ENCODE measurements around the gene HIGD1A.

HIGD1A gene

GRCh38 chr3:42762046-42762724 is 42.1 kb downstream of the HIGD1A start:
- peak in 2 of 3 donors; percentile 72 to 76 for DNase-seq
- Histone ChIP-seq H3K4me1 (ENCODE audit: control extremely low read depth in 1 of 4, control insufficient read depth in 4 of 4, insufficient read depth in 4 of 4, low read length in 3 of 4) (peaks cover 0 to 21% (median 7%) of the 10 kb centered on the region in 4 experiments), H3K27ac (ENCODE audit: insufficient read depth in 1 of 2, low read depth in 1 of 2, low read length in 2 of 2, poor library complexity in 1 of 2, severe bottlenecking in 2 of 2) (no peak overlapping the region), H3K27me3 (replicated peaks in 2 of 5; ENCODE audit: control insufficient read depth in 4 of 5, insufficient read depth in 5 of 5, low read length in 4 of 5) (no peaks in the 10 kb centered on the region), H3K36me3 (ENCODE audit: control insufficient read depth in 4 of 4, insufficient read depth in 4 of 4, low read length in 3 of 4) (no peaks in the 10 kb centered on the region), H3K4me3 (ENCODE audit: control insufficient read depth in 1 of 7, extremely low read depth in 1 of 7, insufficient read depth in 4 of 7, low read depth in 2 of 7, low read length in 6 of 7) (no peak overlapping the region), H3K9me3 (ENCODE audit: control extremely low read depth in 1 of 5, control insufficient read depth in 4 of 5, insufficient read depth in 2 of 5, low read depth in 1 of 5, low read length in 4 of 5) (no peaks in the 10 kb centered on the region)
- CTCF ChIA-PET, result interaction anchor here (0.8 to 3.1 kb wide), 6 partner anchors 10 to 68 kb away, joined by 3 to 11 read pairs (median 6); no protein-coding TSS in a partner anchor
- POLR2A ChIA-PET, result no interaction called here
- WGBS (ENCODE audit: insufficient coverage), result 93% methylated on average over 3 of the region's 6 CpGs

- WGBS (ENCODE audit: insufficient coverage), result 92% methylated on average over 11 of the region's 11 CpGs
- Histone ChIP-seq H3K4me1 (ENCODE audit: control extremely low read depth in 1 of 4, control insufficient read depth in 4 of 4, insufficient read depth in 4 of 4, low read length in 3 of 4) (peaks cover 0 to 21% (median 7%) of the 10 kb centered on the region in 4 experiments), H3K36me3 (ENCODE audit: control insufficient read depth in 4 of 4, insufficient read depth in 4 of 4, low read length in 3 of 4) (no peaks in the 10 kb centered on the region), H3K27me3 (replicated peaks in 2 of 5; ENCODE audit: control insufficient read depth in 4 of 5, insufficient read depth in 5 of 5, low read length in 4 of 5) (no peaks in the 10 kb centered on the region), H3K4me3 (ENCODE audit: control insufficient read depth in 1 of 7, extremely low read depth in 1 of 7, insufficient read depth in 4 of 7, low read depth in 2 of 7, low read length in 6 of 7) (no peak overlapping the region), H3K9me3 (ENCODE audit: control extremely low read depth in 1 of 5, control insufficient read depth in 4 of 5, insufficient read depth in 2 of 5, low read depth in 1 of 5, low read length in 4 of 5) (no peaks in the 10 kb centered on the region), H3K27ac (ENCODE audit: insufficient read depth in 1 of 2, low read depth in 1 of 2, low read length in 2 of 2, poor library complexity in 1 of 2, severe bottlenecking in 2 of 2) (no peak overlapping the region)
- CTCF ChIA-PET, result interaction anchor here (0.8 to 6.3 kb wide), 6 partner anchors 8 to 207 kb away, joined by 3 to 49 read pairs (median 8); no protein-coding TSS in a partner anchor
- POLR2A ChIA-PET, result no interaction called here
- DNase-seq, result no peak
These were observed 46.2 kb downstream of the HIGD1A start for GRCh38 chr3:42758126-42758525.

DNA sequence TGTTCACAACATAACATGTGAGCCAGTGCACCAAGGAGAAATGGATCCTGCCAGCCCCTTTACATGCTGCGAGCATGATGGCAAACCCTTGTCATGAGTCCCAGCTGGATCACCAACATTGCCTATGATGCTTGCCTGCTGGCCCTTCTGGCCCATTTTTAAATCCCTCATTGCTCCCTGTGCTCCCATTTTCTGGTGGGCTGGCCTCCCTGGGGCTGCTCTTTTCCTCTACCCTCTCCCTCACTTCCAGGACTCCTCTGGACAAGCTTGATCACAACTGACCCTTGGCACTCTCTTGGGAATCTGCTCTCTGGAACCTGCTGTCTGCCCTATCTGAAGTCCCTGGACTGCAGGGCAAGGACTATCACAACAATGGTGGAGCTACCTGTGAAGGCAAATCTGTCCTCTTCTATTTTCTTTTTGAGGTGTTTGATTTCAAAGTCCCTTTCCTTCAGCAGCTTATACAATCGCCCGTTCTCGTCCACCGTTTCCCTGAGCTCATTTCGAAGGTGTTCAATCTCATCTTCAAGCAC is 47.5 kb downstream of the HIGD1A start:
- ChIA-PET CTCF (interaction anchor here (0.5 to 6.3 kb wide), 10 partner anchors 10 to 205 kb away, joined by 3 to 49 read pairs (median 3); no protein-coding TSS in a partner anchor), POLR2A (no interaction called here)
- Histone ChIP-seq H3K27ac (ENCODE audit: insufficient read depth in 1 of 2, low read depth in 1 of 2, low read length in 2 of 2, poor library complexity in 1 of 2, severe bottlenecking in 2 of 2) (no peak overlapping the region), H3K4me3 (ENCODE audit: control insufficient read depth in 1 of 7, extremely low read depth in 1 of 7, insufficient read depth in 4 of 7, low read depth in 2 of 7, low read length in 6 of 7) (no peak overlapping the region), H3K27me3 (replicated peaks in 2 of 5; ENCODE audit: control insufficient read depth in 4 of 5, insufficient read depth in 5 of 5, low read length in 4 of 5) (peaks cover 0 to 2% (median 0%) of the 10 kb centered on the region in 5 experiments), H3K4me1 (ENCODE audit: control extremely low read depth in 1 of 4, control insufficient read depth in 4 of 4, insufficient read depth in 4 of 4, low read length in 3 of 4) (peaks cover 0 to 8% (median under 1%) of the 10 kb centered on the region in 4 experiments), H3K36me3 (ENCODE audit: control insufficient read depth in 4 of 4, insufficient read depth in 4 of 4, low read length in 3 of 4) (no peaks in the 10 kb centered on the region), H3K9me3 (ENCODE audit: control extremely low read depth in 1 of 5, control insufficient read depth in 4 of 5, insufficient read depth in 2 of 5, low read depth in 1 of 5, low read length in 4 of 5) (no peaks in the 10 kb centered on the region)
- WGBS (ENCODE audit: insufficient coverage), result 93% methylated on average over 3 of the region's 6 CpGs
- no peak for DNase-seq

DNA sequence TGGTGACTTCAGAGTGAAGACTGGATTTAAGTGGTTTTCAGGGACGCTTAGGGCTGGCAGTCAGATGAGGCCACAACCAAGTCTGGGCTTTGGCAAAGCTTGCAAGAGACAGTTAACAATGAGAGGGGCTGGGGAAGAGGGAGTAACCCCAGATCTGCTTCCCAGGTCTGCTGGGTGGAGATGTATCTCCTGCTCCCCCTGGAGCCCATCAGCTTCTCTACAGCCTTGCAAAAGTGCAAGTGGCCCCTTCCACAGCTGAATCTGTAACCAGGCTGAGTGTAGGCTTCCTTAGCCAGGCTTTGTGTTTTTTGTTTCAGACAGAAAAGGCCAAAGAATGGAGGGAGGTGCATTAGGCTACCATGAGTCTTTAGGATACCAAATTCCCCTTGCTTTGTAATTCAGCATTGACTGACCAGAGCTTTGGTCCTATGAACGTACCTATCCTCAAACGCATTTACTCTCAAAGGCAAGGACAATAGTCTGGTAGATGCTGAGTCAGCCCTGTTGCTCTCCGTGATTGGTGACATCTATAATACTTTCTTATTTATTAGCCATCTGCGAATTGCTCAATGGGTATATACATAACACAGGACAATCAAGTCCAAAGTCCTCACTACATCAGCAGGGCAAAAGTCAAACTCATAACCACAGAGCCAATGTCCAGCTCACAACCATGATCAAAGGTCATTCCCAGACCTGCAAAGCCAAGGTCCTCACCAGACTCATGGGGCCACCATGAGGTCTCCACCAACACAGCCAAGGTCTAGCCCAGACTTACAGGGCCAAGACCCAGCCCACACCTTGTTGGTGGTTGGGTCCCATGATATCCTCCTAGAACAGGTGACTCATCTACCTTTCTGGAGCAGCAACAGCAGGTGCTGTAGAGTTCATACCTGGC is 48.4 kb downstream of the HIGD1A start:
- Histone ChIP-seq H3K36me3 (ENCODE audit: control insufficient read depth in 4 of 4, insufficient read depth in 4 of 4, low read length in 3 of 4) (no peaks in the 10 kb centered on the region), H3K27ac (ENCODE audit: insufficient read depth in 1 of 2, low read depth in 1 of 2, low read length in 2 of 2, poor library complexity in 1 of 2, severe bottlenecking in 2 of 2) (no peak overlapping the region), H3K9me3 (ENCODE audit: control extremely low read depth in 1 of 5, control insufficient read depth in 4 of 5, insufficient read depth in 2 of 5, low read depth in 1 of 5, low read length in 4 of 5) (no peaks in the 10 kb centered on the region), H3K4me3 (ENCODE audit: control insufficient read depth in 1 of 7, extremely low read depth in 1 of 7, insufficient read depth in 4 of 7, low read depth in 2 of 7, low read length in 6 of 7) (no peak overlapping the region), H3K27me3 (replicated peaks in 2 of 5; ENCODE audit: control insufficient read depth in 4 of 5, insufficient read depth in 5 of 5, low read length in 4 of 5) (peaks cover 0 to 2% (median 0%) of the 10 kb centered on the region in 5 experiments), H3K4me1 (ENCODE audit: control extremely low read depth in 1 of 4, control insufficient read depth in 4 of 4, insufficient read depth in 4 of 4, low read length in 3 of 4) (peaks cover 0 to under 1% (median 0%) of the 10 kb centered on the region in 4 experiments)
- POLR2A ChIA-PET, result no interaction called here
- CTCF ChIA-PET, result interaction anchor here (0.8 to 6.3 kb wide), 10 partner anchors 10 to 215 kb away, joined by 3 to 49 read pairs (median 3); no protein-coding TSS in a partner anchor
- WGBS (ENCODE audit: insufficient coverage), result 79% methylated on average over 4 of the region's 5 CpGs
- DNase-seq, result peak; percentile 27 to 52 (median 48)

GRCh38 chr3:42753757-42754156 is 50.5 kb downstream of the HIGD1A start:
- 93% methylated on average over 3 of the region's 3 CpGs for WGBS (ENCODE audit: insufficient coverage)
- Histone ChIP-seq H3K4me3 (ENCODE audit: control insufficient read depth in 1 of 7, extremely low read depth in 1 of 7, insufficient read depth in 4 of 7, low read depth in 2 of 7, low read length in 6 of 7) (no peak overlapping the region), H3K27ac (ENCODE audit: insufficient read depth in 1 of 2, low read depth in 1 of 2, low read length in 2 of 2, poor library complexity in 1 of 2, severe bottlenecking in 2 of 2) (no peak overlapping the region), H3K27me3 (replicated peaks in 2 of 5; ENCODE audit: control insufficient read depth in 4 of 5, insufficient read depth in 5 of 5, low read length in 4 of 5) (peaks cover 0 to 2% (median 0%) of the 10 kb centered on the region in 5 experiments), H3K9me3 (ENCODE audit: control extremely low read depth in 1 of 5, control insufficient read depth in 4 of 5, insufficient read depth in 2 of 5, low read depth in 1 of 5, low read length in 4 of 5) (no peaks in the 10 kb centered on the region), H3K4me1 (ENCODE audit: control extremely low read depth in 1 of 4, control insufficient read depth in 4 of 4, insufficient read depth in 4 of 4, low read length in 3 of 4) (no peaks in the 10 kb centered on the region), H3K36me3 (ENCODE audit: control insufficient read depth in 4 of 4, insufficient read depth in 4 of 4, low read length in 3 of 4) (no peaks in the 10 kb centered on the region)
- POLR2A ChIA-PET, result no interaction called here
- CTCF ChIA-PET, result interaction anchor here (0.7 to 6.3 kb wide), 3 partner anchors 8 to 85 kb away, joined by 3 to 49 read pairs (median 3); no protein-coding TSS in a partner anchor
- DNase-seq, result no peak

GRCh38 chr3:42752961-42753360 is 51.3 kb downstream of the HIGD1A start:
- ChIA-PET POLR2A (no interaction called here), CTCF (interaction anchor here (0.7 to 2.1 kb wide), 4 partner anchors 9 to 86 kb away, joined by 3 to 14 read pairs (median 6); no protein-coding TSS in a partner anchor)
- H3K27me3 ChIP-seq (replicated peaks in 2 of 5; ENCODE audit: control insufficient read depth in 4 of 5, insufficient read depth in 5 of 5, low read length in 4 of 5), result peaks cover 0 to 2% (median 0%) of the 10 kb centered on the region in 5 experiments
- H3K36me3 ChIP-seq (ENCODE audit: control insufficient read depth in 4 of 4, insufficient read depth in 4 of 4, low read length in 3 of 4), result no peaks in the 10 kb centered on the region
- H3K4me3 ChIP-seq (ENCODE audit: control insufficient read depth in 1 of 7, extremely low read depth in 1 of 7, insufficient read depth in 4 of 7, low read depth in 2 of 7, low read length in 6 of 7), result no peak overlapping the region
- H3K4me1 ChIP-seq (ENCODE audit: control extremely low read depth in 1 of 4, control insufficient read depth in 4 of 4, insufficient read depth in 4 of 4, low read length in 3 of 4), result no peaks in the 10 kb centered on the region
- no peak for DNase-seq
- H3K27ac ChIP-seq (ENCODE audit: insufficient read depth in 1 of 2, low read depth in 1 of 2, low read length in 2 of 2, poor library complexity in 1 of 2, severe bottlenecking in 2 of 2), result no peak overlapping the region
- H3K9me3 ChIP-seq (ENCODE audit: control extremely low read depth in 1 of 5, control insufficient read depth in 4 of 5, insufficient read depth in 2 of 5, low read depth in 1 of 5, low read length in 4 of 5), result no peaks in the 10 kb centered on the region
- WGBS (ENCODE audit: insufficient coverage), result 96% methylated on average over 3 of the region's 4 CpGs

Measured in common myeloid progenitor, CD34-positive (primary cell).